Measurements from ENCODE around the gene TMCC1.

The TMCC1 gene

GRCh38 chr3:129621626-129622225, 271.8 kb downstream of the TMCC1 start:
- H3K27ac ChIP-seq (replicated peaks): no peak overlapping the region
- H3K27me3 ChIP-seq (ENCODE audit: insufficient read depth, poor library complexity, severe bottlenecking): peaks cover 2% of the 10 kb centered on the region
- H3K4me3 ChIP-seq (replicated peaks; ENCODE audit: insufficient read depth, low read length): no peak overlapping the region
- DNase-seq (ENCODE audit: low read depth in 1 of 2, low spot score in 1 of 2): no peak
- no peak for TF ChIP-seq POLR2AphosphoS5 (IDR thresholded peaks at IDR 0.05; ENCODE audit: low read depth)
- TF ChIP-seq SPI1 (IDR thresholded peaks at IDR 0.05; ENCODE audit: borderline replicate concordance, low read depth): no peak
- TF ChIP-seq, protein P1, sequence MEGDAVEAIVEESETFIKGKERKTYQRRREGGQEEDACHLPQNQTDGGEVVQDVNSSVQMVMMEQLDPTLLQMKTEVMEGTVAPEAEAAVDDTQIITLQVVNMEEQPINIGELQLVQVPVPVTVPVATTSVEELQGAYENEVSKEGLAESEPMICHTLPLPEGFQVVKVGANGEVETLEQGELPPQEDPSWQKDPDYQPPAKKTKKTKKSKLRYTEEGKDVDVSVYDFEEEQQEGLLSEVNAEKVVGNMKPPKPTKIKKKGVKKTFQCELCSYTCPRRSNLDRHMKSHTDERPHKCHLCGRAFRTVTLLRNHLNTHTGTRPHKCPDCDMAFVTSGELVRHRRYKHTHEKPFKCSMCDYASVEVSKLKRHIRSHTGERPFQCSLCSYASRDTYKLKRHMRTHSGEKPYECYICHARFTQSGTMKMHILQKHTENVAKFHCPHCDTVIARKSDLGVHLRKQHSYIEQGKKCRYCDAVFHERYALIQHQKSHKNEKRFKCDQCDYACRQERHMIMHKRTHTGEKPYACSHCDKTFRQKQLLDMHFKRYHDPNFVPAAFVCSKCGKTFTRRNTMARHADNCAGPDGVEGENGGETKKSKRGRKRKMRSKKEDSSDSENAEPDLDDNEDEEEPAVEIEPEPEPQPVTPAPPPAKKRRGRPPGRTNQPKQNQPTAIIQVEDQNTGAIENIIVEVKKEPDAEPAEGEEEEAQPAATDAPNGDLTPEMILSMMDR (IDR thresholded peaks at IDR 0.05; ENCODE audit: insufficient read depth, low read length): no peak
- TF ChIP-seq GABPA (IDR thresholded peaks at IDR 0.05; ENCODE audit: low read depth): no peak
- TF ChIP-seq, protein P2, sequence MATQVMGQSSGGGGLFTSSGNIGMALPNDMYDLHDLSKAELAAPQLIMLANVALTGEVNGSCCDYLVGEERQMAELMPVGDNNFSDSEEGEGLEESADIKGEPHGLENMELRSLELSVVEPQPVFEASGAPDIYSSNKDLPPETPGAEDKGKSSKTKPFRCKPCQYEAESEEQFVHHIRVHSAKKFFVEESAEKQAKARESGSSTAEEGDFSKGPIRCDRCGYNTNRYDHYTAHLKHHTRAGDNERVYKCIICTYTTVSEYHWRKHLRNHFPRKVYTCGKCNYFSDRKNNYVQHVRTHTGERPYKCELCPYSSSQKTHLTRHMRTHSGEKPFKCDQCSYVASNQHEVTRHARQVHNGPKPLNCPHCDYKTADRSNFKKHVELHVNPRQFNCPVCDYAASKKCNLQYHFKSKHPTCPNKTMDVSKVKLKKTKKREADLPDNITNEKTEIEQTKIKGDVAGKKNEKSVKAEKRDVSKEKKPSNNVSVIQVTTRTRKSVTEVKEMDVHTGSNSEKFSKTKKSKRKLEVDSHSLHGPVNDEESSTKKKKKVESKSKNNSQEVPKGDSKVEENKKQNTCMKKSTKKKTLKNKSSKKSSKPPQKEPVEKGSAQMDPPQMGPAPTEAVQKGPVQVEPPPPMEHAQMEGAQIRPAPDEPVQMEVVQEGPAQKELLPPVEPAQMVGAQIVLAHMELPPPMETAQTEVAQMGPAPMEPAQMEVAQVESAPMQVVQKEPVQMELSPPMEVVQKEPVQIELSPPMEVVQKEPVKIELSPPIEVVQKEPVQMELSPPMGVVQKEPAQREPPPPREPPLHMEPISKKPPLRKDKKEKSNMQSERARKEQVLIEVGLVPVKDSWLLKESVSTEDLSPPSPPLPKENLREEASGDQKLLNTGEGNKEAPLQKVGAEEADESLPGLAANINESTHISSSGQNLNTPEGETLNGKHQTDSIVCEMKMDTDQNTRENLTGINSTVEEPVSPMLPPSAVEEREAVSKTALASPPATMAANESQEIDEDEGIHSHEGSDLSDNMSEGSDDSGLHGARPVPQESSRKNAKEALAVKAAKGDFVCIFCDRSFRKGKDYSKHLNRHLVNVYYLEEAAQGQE (IDR thresholded peaks at IDR 0.05; ENCODE audit: insufficient replicate concordance, low read depth): no peak

DNA sequence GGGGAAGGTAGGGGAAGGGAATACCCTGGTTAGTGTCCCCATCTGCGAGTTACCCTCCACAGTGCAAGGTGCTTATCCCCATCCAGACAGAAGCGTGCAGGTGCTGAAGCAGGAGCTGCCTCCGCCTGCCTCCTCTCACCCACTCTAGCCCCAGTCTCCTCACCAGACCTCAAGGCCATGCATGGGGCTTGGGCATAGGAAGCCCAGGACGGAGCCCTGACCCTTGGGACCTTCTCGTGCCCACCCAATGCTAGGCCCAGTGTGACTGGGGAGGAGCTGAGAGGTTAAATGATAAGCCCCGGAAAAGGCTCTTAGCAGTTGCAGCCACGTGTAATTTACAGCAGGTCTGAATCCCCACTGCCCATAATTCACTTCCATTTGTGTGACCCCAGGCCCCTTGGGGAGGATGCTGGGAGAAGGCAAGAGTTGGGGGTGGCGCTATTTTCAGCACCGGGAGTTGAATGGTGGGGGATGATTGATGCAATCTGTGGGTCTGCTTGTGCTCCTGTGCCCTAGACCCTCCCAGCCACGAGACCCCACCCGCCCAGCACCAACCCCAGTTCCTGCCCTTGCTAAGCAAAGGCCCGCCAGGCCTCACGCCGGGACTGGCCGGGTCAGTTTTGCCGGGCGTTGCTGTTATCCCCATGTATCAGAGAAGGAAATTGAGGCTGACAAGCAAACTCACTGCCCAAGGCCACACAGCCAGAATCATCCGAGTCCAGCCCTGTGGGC, 272.5 kb downstream of the TMCC1 start:
- Histone ChIP-seq H3K4me3 (replicated peaks; ENCODE audit: insufficient read depth, low read length) (no peak overlapping the region), H3K27ac (replicated peaks) (no peak overlapping the region), H3K27me3 (ENCODE audit: insufficient read depth, poor library complexity, severe bottlenecking) (peaks cover 2% of the 10 kb centered on the region)
- no peak for DNase-seq (ENCODE audit: low read depth in 1 of 2, low spot score in 1 of 2)
- TF ChIP-seq GABPA (IDR thresholded peaks at IDR 0.05; ENCODE audit: low read depth) (no peak), POLR2AphosphoS5 (IDR thresholded peaks at IDR 0.05; ENCODE audit: low read depth) (no peak), SPI1 (IDR thresholded peaks at IDR 0.05; ENCODE audit: borderline replicate concordance, low read depth) (no peak)
- TF ChIP-seq, protein P1 (IDR thresholded peaks at IDR 0.05; ENCODE audit: insufficient read depth, low read length): no peak
- TF ChIP-seq, protein P2 (IDR thresholded peaks at IDR 0.05; ENCODE audit: insufficient replicate concordance, low read depth): no peak

GRCh38 chr3:129619726-129620162, 273.8 kb downstream of the TMCC1 start:
- no peak for DNase-seq (ENCODE audit: low read depth in 1 of 2, low spot score in 1 of 2)
- Histone ChIP-seq H3K4me3 (replicated peaks; ENCODE audit: insufficient read depth, low read length) (no peak overlapping the region), H3K27ac (replicated peaks) (no peak overlapping the region), H3K27me3 (ENCODE audit: insufficient read depth, poor library complexity, severe bottlenecking) (peaks cover 2% of the 10 kb centered on the region)
- TF ChIP-seq, protein P1 (IDR thresholded peaks at IDR 0.05; ENCODE audit: insufficient read depth, low read length): no peak
- no peak for TF ChIP-seq POLR2AphosphoS5 (IDR thresholded peaks at IDR 0.05; ENCODE audit: low read depth)
- TF ChIP-seq, protein P2 (IDR thresholded peaks at IDR 0.05; ENCODE audit: insufficient replicate concordance, low read depth): no peak
- peak; percentile 40; the same call in 1 of the 2 replicates for TF ChIP-seq SPI1 (IDR thresholded peaks at IDR 0.05; ENCODE audit: borderline replicate concordance, low read depth)
- no peak for TF ChIP-seq GABPA (IDR thresholded peaks at IDR 0.05; ENCODE audit: low read depth)
